Measurements from ENCODE around the gene GNA15.

The GNA15 gene

DNA sequence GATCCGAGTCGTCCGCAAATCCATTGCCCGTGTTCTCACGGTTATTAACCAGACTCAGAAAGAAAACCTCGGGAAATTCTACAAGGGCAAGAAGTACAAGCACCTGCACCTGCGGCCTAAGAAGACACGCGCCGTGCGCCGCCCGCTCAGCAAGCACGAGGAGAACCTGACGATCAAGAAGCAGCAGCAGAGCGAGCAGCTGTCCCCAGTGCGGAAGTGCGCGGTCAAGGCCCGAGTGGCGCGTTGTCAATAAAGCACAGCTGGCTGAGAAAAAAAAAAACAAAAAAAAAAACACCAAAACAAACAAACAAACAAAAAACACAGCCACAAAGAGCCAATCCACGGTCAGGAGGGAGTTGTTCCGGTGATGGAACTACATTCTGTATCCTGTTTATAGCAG lies 4.7 kb upstream of the GNA15 start:
- no peaks in the 10 kb centered on the region for H3K4me1 ChIP-seq
- TF ChIP-seq, protein P1, sequence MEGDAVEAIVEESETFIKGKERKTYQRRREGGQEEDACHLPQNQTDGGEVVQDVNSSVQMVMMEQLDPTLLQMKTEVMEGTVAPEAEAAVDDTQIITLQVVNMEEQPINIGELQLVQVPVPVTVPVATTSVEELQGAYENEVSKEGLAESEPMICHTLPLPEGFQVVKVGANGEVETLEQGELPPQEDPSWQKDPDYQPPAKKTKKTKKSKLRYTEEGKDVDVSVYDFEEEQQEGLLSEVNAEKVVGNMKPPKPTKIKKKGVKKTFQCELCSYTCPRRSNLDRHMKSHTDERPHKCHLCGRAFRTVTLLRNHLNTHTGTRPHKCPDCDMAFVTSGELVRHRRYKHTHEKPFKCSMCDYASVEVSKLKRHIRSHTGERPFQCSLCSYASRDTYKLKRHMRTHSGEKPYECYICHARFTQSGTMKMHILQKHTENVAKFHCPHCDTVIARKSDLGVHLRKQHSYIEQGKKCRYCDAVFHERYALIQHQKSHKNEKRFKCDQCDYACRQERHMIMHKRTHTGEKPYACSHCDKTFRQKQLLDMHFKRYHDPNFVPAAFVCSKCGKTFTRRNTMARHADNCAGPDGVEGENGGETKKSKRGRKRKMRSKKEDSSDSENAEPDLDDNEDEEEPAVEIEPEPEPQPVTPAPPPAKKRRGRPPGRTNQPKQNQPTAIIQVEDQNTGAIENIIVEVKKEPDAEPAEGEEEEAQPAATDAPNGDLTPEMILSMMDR (IDR thresholded peaks at IDR 0.05; ENCODE audit: low read depth, low read length): no peak
- no peaks in the 10 kb centered on the region for H3K9me3 ChIP-seq
- no peaks in the 10 kb centered on the region for H3K27me3 ChIP-seq
- no peaks in the 10 kb centered on the region for H3K36me3 ChIP-seq
- no peak overlapping the region for H3K4me3 ChIP-seq (ENCODE audit: low read depth, low read length)
- DNase-seq: no peak

DNA sequence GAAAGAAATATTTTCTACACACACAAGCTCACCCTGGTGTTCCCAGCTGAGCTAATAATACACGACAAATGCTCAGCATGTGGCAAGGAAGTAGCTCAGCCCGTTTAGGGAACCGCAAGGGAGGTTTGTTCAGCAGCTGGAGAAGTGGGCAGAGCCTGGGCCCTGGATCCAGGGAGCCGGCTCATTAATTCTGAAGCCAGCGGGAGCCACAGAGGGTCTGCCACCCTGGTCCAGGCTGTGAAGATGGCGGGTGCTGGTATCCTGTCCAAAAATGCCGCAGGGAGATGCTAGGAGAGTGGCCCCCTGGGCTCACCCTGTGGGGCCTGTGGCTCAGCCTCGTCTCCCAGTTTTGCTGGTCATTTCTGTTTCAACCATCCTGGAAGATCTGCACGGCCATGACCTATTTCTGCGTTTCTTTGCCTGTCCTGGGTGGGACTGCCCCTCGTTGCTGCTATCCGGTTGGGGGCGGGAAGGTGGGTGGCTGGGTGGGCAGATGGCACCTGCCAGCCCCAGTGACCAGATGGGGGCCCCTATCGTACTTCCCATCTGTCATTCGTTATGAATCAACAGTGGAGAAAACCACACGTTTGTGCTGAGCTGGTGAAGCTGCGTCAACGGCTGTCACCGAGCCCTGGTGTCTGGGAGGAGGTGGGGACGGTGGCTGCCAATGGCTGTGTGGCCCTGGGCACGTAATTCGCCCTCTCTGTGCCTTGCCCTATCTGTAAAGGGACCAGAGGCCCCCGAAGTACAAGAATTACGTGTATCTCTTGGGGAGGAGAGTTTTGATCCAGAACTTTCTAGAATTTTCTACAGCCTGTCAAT lies 2.7 kb upstream of the GNA15 start:
- H3K9me3 ChIP-seq: no peaks in the 10 kb centered on the region
- H3K27me3 ChIP-seq: no peaks in the 10 kb centered on the region
- TF ChIP-seq, protein P1 (IDR thresholded peaks at IDR 0.05; ENCODE audit: low read depth, low read length): no peak
- no peaks in the 10 kb centered on the region for H3K4me1 ChIP-seq
- no peaks in the 10 kb centered on the region for H3K36me3 ChIP-seq
- no peak for DNase-seq
- no peak overlapping the region for H3K4me3 ChIP-seq (ENCODE audit: low read depth, low read length)

DNA sequence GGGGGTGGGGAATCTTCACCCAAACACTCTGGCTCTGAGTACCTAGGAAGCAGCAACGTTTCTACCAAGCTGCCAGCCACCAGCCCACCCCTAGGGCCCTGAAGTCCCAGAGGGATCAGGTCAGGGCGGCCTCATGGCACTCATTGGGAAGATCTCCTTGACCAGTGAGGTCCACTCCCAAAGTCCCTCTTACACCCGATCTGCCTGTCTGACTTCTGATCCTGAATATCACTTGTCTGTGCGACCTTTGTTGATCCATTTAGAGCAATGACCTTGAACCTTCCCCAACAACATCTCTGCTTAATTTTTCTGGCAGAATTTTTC lies 2.1 kb upstream of the GNA15 start:
- Histone ChIP-seq H3K9me3 (no peaks in the 10 kb centered on the region), H3K4me3 (ENCODE audit: low read depth, low read length) (no peak overlapping the region), H3K27me3 (no peaks in the 10 kb centered on the region), H3K36me3 (no peaks in the 10 kb centered on the region), H3K4me1 (no peaks in the 10 kb centered on the region)
- DNase-seq: no peak
- TF ChIP-seq, protein P1 (IDR thresholded peaks at IDR 0.05; ENCODE audit: low read depth, low read length): no peak

DNA sequence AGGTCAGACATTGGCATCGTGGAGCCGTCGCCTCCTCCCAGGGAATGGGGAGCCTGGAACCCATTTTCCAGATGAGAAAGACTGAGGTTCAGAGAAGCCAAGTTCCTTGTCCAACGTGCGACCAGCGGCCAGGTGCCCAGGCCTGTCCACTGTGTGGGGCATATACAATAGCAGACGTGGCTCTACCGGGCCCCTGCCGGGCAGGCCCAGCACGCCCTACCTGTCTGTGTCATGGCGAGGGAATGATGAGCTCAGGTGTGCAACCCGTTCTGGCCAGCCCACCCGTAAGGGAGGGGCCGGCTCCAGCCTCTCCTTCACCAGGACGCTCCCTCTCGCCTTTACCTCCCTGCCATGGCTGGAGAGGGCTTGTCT lies 837 bp downstream of the GNA15 start:
- TF ChIP-seq, protein P1 (IDR thresholded peaks at IDR 0.05; ENCODE audit: low read depth, low read length): no peak
- Histone ChIP-seq H3K4me3 (ENCODE audit: low read depth, low read length) (no peak overlapping the region), H3K27me3 (no peaks in the 10 kb centered on the region), H3K36me3 (no peaks in the 10 kb centered on the region), H3K4me1 (no peaks in the 10 kb centered on the region), H3K9me3 (no peaks in the 10 kb centered on the region)
- DNase-seq: no peak

DNA sequence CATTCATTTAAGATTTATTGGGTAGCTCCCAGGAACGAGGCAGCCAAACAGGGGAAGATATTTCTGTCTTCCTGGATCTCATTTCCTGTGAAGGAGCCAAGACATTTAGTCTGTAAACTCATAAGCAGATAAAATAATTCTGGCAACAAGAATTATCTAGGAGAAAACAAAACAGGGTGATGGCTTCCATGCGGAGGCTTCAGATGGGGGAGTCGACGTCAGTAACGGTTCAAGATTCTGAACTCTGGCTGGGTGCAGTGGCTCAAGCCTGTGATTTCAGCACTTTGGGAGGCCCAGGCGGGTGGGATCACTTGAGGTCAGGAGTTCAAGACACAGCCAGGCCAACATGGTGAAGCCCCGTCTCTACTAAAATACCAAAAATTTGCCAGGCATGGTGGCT lies 1.3 kb downstream of the GNA15 start:
- H3K36me3 ChIP-seq: no peaks in the 10 kb centered on the region
- no peaks in the 10 kb centered on the region for H3K4me1 ChIP-seq
- no peak overlapping the region for H3K4me3 ChIP-seq (ENCODE audit: low read depth, low read length)
- no peaks in the 10 kb centered on the region for H3K9me3 ChIP-seq
- H3K27me3 ChIP-seq: no peaks in the 10 kb centered on the region
- no peak for DNase-seq
- TF ChIP-seq, protein P1 (IDR thresholded peaks at IDR 0.05; ENCODE audit: low read depth, low read length): no peak

DNA sequence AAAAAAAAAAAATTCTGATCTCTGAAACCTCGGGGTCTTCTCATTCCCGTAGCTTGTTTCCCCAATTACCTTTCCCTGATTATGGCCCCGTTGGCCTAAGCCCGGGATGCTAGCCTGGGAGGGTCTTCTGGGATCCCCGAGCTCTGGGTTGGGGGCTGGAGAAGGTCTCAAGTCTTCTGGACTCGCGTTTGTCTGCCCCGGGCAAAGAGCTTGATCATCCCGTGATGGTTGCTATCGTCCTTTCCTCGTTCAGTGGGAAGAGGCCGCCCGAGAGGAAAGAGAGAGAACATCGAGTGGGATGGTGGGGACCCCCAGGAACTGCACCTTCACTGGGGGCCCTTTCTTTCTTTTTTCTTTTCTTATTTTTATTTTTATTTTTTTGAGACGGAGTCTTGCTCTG lies 2.4 kb downstream of the GNA15 start:
- H3K27me3 ChIP-seq: no peaks in the 10 kb centered on the region
- no peak for DNase-seq
- H3K4me3 ChIP-seq (ENCODE audit: low read depth, low read length): no peak overlapping the region
- H3K36me3 ChIP-seq: no peaks in the 10 kb centered on the region
- H3K9me3 ChIP-seq: no peaks in the 10 kb centered on the region
- TF ChIP-seq, protein P1 (IDR thresholded peaks at IDR 0.05; ENCODE audit: low read depth, low read length): no peak
- no peaks in the 10 kb centered on the region for H3K4me1 ChIP-seq
